Stomach (tissue), 4 donors: ENCODE results near the gene BCL2A1.

Source experiments
- POLR2A ChIP-seq, 4 donors: fragments of 450-650 bp; IDR thresholded peaks; one replicate each; pipeline ENCODE4 v1.6.1; 2016; ENCODE audit warnings: antibody characterized with exemption in 4 of 4, control low read depth in 2 of 4, mild to moderate bottlenecking in 1 of 4, moderate library complexity in 1 of 4
- POLR2AphosphoS5 ChIP-seq, 3 donors: sonication (generic); formaldehyde crosslinking; IDR thresholded peaks; one replicate each; pipeline ENCODE4 v1.6.1; 2016; ENCODE audit warnings: antibody characterized with exemption in 3 of 3
- TF ChIP-seq, protein P1 (sequence below), 7 experiments: fragments of 450-650 bp in 4 of 7; fragments of 200-600 bp in 3 of 7; sonication (generic) in 3 of 7; IDR thresholded peaks; one replicate each; pipeline ENCODE4 v1.5.1; 2016 to 2019; ENCODE audit warnings: antibody characterized with exemption in 7 of 7, control low read depth in 2 of 7, mild to moderate bottlenecking in 1 of 7

DNA sequence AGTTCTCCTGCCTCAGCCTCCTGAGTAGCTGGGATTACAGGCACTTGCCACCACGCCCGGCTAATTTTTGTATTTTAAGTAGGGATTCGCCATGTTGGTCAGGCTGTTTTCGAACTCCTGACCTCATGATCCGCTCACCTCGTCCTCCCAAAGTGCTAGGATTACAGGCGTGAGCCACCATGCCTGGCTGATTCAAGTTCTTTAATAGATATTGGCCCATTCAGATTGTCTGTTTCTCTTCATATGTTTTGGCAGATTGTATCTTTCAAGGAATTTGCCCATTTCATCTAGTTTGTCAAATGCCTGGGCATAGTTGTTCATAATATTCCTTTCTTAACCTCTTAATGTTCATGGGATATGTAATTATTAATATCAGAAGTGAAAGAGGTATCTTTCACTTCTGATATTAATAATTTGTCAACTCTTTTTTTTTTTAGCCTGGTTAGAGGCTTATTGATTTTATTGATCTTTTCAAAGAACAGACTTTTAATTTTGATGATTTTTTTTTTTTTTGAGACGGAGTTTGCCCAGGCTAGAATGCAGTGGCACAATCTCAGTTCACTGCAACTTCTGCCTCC is 48.3 kb upstream of the BCL2A1 start:
- TF ChIP-seq, protein P1, sequence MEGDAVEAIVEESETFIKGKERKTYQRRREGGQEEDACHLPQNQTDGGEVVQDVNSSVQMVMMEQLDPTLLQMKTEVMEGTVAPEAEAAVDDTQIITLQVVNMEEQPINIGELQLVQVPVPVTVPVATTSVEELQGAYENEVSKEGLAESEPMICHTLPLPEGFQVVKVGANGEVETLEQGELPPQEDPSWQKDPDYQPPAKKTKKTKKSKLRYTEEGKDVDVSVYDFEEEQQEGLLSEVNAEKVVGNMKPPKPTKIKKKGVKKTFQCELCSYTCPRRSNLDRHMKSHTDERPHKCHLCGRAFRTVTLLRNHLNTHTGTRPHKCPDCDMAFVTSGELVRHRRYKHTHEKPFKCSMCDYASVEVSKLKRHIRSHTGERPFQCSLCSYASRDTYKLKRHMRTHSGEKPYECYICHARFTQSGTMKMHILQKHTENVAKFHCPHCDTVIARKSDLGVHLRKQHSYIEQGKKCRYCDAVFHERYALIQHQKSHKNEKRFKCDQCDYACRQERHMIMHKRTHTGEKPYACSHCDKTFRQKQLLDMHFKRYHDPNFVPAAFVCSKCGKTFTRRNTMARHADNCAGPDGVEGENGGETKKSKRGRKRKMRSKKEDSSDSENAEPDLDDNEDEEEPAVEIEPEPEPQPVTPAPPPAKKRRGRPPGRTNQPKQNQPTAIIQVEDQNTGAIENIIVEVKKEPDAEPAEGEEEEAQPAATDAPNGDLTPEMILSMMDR (IDR thresholded peaks at IDR 0.05): no peak
- TF ChIP-seq POLR2A (IDR thresholded peaks at IDR 0.05) (no peak), POLR2AphosphoS5 (IDR thresholded peaks at IDR 0.05) (no peak)
